ENCODE results near the gene ANKS1A. TPM values are rescaled to one million over a fixed set of nuclear protein-coding genes. Genes with fewer than 3 reads are reported as not detected.

The ANKS1A gene
- total and polyA plus RNA-seq, 2 experiments from 2014 or later = 12.1 to 31.9 TPM

DNA sequence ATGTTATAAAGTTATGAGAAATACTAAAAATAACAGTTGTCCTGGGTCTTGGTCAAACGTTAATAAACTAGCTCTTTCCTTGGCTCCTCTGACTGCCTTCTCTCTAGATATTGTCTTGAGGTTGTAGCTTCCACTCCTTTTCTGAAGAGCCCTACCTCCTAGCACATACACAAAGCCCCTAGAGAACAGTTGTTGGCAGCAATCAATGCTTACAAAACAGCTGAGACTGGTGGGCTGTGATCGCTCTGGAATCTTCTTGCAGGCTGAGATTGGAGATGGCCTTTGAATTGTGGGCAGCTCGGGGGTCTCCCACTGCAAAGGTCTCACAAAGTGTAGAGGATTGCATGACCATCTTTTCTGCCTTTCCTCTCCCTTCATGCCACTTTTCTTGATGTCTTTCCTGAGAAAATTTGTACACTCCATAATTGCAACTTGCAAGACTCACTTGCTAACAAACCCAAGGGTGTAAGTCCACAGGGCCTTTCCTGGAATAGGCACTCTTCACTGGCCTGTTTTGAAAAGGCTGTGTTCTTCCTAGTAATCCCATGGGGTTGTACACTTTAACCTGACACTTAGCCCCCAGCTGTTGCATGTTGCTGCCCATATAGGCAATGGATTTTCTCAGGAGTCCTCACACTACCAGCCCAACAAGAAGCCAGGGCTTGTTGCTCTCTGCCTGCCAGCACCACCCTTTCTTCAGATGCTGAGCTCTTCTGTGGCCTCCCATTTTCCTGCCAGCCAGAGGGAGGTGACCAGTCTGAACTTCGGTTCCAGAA lies 152.2 kb downstream of the ANKS1A start:
- TF ChIP-seq POLR2AphosphoS5 (IDR thresholded peaks at IDR 0.05; ENCODE audit: low read depth) (no peak), STAT1 (IDR thresholded peaks at IDR 0.05; ENCODE audit: unreplicated experiment) (no peak), CREB1 (CRISPR knock-in tag; IDR thresholded peaks at IDR 0.05; ENCODE audit: low read depth) (no peak), ZNF114 (CRISPR knock-in tag; IDR thresholded peaks at IDR 0.05) (no peak), EZH2phosphoT487 (IDR thresholded peaks at IDR 0.05; ENCODE audit: unreplicated experiment) (no peak), NANOG (IDR thresholded peaks at IDR 0.05; ENCODE audit: borderline replicate concordance) (no peak), ZNF331 (CRISPR knock-in tag; IDR thresholded peaks at IDR 0.05; ENCODE audit: low read depth) (no peak), JUNB (IDR thresholded peaks at IDR 0.05; ENCODE audit: unreplicated experiment) (no peak), EZH2 (IDR thresholded peaks at IDR 0.05; ENCODE audit: low read depth, unreplicated experiment) (no peak)
- TF ChIP-seq, protein P1, sequence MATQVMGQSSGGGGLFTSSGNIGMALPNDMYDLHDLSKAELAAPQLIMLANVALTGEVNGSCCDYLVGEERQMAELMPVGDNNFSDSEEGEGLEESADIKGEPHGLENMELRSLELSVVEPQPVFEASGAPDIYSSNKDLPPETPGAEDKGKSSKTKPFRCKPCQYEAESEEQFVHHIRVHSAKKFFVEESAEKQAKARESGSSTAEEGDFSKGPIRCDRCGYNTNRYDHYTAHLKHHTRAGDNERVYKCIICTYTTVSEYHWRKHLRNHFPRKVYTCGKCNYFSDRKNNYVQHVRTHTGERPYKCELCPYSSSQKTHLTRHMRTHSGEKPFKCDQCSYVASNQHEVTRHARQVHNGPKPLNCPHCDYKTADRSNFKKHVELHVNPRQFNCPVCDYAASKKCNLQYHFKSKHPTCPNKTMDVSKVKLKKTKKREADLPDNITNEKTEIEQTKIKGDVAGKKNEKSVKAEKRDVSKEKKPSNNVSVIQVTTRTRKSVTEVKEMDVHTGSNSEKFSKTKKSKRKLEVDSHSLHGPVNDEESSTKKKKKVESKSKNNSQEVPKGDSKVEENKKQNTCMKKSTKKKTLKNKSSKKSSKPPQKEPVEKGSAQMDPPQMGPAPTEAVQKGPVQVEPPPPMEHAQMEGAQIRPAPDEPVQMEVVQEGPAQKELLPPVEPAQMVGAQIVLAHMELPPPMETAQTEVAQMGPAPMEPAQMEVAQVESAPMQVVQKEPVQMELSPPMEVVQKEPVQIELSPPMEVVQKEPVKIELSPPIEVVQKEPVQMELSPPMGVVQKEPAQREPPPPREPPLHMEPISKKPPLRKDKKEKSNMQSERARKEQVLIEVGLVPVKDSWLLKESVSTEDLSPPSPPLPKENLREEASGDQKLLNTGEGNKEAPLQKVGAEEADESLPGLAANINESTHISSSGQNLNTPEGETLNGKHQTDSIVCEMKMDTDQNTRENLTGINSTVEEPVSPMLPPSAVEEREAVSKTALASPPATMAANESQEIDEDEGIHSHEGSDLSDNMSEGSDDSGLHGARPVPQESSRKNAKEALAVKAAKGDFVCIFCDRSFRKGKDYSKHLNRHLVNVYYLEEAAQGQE (IDR thresholded peaks at IDR 0.05; ENCODE audit: unreplicated experiment) = no peak
- TF ChIP-seq, protein P2, sequence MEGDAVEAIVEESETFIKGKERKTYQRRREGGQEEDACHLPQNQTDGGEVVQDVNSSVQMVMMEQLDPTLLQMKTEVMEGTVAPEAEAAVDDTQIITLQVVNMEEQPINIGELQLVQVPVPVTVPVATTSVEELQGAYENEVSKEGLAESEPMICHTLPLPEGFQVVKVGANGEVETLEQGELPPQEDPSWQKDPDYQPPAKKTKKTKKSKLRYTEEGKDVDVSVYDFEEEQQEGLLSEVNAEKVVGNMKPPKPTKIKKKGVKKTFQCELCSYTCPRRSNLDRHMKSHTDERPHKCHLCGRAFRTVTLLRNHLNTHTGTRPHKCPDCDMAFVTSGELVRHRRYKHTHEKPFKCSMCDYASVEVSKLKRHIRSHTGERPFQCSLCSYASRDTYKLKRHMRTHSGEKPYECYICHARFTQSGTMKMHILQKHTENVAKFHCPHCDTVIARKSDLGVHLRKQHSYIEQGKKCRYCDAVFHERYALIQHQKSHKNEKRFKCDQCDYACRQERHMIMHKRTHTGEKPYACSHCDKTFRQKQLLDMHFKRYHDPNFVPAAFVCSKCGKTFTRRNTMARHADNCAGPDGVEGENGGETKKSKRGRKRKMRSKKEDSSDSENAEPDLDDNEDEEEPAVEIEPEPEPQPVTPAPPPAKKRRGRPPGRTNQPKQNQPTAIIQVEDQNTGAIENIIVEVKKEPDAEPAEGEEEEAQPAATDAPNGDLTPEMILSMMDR (conservative IDR thresholded peaks at IDR 0.05; ENCODE audit: low read depth in 2 of 2) = no peak
- TF ChIP-seq, protein P3, sequence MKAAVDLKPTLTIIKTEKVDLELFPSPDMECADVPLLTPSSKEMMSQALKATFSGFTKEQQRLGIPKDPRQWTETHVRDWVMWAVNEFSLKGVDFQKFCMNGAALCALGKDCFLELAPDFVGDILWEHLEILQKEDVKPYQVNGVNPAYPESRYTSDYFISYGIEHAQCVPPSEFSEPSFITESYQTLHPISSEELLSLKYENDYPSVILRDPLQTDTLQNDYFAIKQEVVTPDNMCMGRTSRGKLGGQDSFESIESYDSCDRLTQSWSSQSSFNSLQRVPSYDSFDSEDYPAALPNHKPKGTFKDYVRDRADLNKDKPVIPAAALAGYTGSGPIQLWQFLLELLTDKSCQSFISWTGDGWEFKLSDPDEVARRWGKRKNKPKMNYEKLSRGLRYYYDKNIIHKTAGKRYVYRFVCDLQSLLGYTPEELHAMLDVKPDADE (IDR thresholded peaks at IDR 0.05) = no peak
- TF ChIP-seq, protein P4, sequence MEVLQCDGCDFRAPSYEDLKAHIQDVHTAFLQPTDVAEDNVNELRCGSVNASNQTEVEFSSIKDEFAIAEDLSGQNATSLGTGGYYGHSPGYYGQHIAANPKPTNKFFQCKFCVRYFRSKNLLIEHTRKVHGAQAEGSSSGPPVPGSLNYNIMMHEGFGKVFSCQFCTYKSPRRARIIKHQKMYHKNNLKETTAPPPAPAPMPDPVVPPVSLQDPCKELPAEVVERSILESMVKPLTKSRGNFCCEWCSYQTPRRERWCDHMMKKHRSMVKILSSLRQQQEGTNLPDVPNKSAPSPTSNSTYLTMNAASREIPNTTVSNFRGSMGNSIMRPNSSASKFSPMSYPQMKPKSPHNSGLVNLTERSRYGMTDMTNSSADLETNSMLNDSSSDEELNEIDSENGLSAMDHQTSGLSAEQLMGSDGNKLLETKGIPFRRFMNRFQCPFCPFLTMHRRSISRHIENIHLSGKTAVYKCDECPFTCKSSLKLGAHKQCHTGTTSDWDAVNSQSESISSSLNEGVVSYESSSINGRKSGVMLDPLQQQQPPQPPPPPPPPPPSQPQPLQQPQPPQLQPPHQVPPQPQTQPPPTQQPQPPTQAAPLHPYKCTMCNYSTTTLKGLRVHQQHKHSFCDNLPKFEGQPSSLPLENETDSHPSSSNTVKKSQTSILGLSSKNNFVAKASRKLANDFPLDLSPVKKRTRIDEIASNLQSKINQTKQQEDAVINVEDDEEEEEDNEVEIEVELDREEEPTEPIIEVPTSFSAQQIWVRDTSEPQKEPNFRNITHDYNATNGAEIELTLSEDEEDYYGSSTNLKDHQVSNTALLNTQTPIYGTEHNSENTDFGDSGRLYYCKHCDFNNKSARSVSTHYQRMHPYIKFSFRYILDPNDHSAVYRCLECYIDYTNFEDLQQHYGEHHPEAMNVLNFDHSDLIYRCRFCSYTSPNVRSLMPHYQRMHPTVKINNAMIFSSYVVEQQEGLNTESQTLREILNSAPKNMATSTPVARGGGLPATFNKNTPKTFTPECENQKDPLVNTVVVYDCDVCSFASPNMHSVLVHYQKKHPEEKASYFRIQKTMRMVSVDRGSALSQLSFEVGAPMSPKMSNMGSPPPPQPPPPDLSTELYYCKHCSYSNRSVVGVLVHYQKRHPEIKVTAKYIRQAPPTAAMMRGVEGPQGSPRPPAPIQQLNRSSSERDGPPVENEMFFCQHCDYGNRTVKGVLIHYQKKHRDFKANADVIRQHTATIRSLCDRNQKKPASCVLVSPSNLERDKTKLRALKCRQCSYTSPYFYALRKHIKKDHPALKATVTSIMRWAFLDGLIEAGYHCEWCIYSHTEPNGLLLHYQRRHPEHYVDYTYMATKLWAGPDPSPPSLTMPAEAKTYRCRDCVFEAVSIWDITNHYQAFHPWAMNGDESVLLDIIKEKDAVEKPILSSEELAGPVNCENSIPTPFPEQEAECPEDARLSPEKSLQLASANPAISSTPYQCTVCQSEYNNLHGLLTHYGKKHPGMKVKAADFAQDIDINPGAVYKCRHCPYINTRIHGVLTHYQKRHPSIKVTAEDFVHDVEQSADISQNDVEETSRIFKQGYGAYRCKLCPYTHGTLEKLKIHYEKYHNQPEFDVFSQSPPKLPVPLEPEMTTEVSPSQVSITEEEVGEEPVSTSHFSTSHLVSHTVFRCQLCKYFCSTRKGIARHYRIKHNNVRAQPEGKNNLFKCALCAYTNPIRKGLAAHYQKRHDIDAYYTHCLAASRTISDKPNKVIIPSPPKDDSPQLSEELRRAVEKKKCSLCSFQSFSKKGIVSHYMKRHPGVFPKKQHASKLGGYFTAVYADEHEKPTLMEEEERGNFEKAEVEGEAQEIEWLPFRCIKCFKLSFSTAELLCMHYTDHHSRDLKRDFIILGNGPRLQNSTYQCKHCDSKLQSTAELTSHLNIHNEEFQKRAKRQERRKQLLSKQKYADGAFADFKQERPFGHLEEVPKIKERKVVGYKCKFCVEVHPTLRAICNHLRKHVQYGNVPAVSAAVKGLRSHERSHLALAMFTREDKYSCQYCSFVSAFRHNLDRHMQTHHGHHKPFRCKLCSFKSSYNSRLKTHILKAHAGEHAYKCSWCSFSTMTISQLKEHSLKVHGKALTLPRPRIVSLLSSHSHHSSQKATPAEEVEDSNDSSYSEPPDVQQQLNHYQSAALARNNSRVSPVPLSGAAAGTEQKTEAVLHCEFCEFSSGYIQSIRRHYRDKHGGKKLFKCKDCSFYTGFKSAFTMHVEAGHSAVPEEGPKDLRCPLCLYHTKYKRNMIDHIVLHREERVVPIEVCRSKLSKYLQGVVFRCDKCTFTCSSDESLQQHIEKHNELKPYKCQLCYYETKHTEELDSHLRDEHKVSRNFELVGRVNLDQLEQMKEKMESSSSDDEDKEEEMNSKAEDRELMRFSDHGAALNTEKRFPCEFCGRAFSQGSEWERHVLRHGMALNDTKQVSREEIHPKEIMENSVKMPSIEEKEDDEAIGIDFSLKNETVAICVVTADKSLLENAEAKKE (CRISPR knock-in tag; IDR thresholded peaks at IDR 0.05) = no peak
- Histone ChIP-seq H3K4me1 (ENCODE audit: insufficient read depth) (peaks cover 75% of the 10 kb centered on the region), H3K4me3 (no peak overlapping the region), H3K36me3 (ENCODE audit: insufficient read depth) (no peaks in the 10 kb centered on the region), H3K27ac (ENCODE audit: low read depth) (no peak overlapping the region), H3K4me2 (no peak overlapping the region), H4K20me1 (replicated peaks; ENCODE audit: insufficient read depth) (no peaks in the 10 kb centered on the region), H3F3A (replicated peaks; ENCODE audit: low read depth) (peaks cover 4% of the 10 kb centered on the region; the same call in 1 of the 2 replicates), H3K27me3 (ENCODE audit: insufficient read depth) (no peaks in the 10 kb centered on the region), H2AFZ (no peak overlapping the region), H3K79me2 (replicated peaks; ENCODE audit: insufficient read depth) (no peaks in the 10 kb centered on the region; the same call in 1 of the 2 replicates), H3K9me2 (ENCODE audit: insufficient read depth) (no peaks in the 10 kb centered on the region)
- Mint-ChIP-seq H3K9me3 (no peaks in the 10 kb centered on the region), H3K27ac (no peak overlapping the region), H3K27me3 (ENCODE audit: insufficient read depth, low read depth, poor library complexity) (peaks cover 2% of the 10 kb centered on the region), H3K36me3 (ENCODE audit: low read depth) (peaks cover 12% of the 10 kb centered on the region; the same call in 2 of the 3 replicates), H3K4me3 (no peak overlapping the region), H3K4me1 (peaks cover 78% of the 10 kb centered on the region)
- ATAC-seq = no peak
- DNase-seq (ENCODE audit: low spot score) = no peak

All from GM23338 (cell line).